HG03025 (cell line): ENCODE results near the gene IRF2.
A peak's percentile ranks its signal among the peaks of the same experiment; 100 is the strongest.

Experiments used
- ATAC-seq: cut with Tn5 transposase; IDR thresholded peaks from one replicate; pipeline ENCODE4 v1.9.1; 2021; ENCODE audit warnings: mild to moderate bottlenecking, moderate library complexity; ENCODE audit not compliant: unreplicated experiment, low FRiP score

IRF2 gene

GRCh38 chr4:184474263-184475095, at the start of gene IRF2:
Gene IRF2 (minus strand): TSS chr4:184474550. CDS start chr4:184429064, 45,486 bp downstream.
- peak; percentile 49 for ATAC-seq

- ATAC-seq, result no peak
Observed at GRCh38 chr4:184515606-184516005, 41.3 kb upstream of the IRF2 start.

GRCh38 chr4:184514121-184514988, 40.0 kb upstream of the IRF2 start:
- ATAC-seq, result peak; percentile 93

GRCh38 chr4:184513802-184514120, 39.4 kb upstream of the IRF2 start:
- peak; percentile 8 for ATAC-seq

- ATAC-seq, result no peak
Observed at GRCh38 chr4:184511156-184511555, 36.8 kb upstream of the IRF2 start.

GRCh38 chr4:184510401-184510800, 36.1 kb upstream of the IRF2 start:
- no peak for ATAC-seq

GRCh38 chr4:184506527-184507121, 32.3 kb upstream of the IRF2 start:
- peak; percentile 96 for ATAC-seq

GRCh38 chr4:184504385-184504784, 30.0 kb upstream of the IRF2 start:
- no peak for ATAC-seq

- no peak for ATAC-seq
Observed at GRCh38 chr4:184503869-184504300, 29.5 kb upstream of the IRF2 start.

GRCh38 chr4:184500748-184501589, 26.6 kb upstream of the IRF2 start:
- no peak for ATAC-seq

GRCh38 chr4:184499996-184500395, 25.6 kb upstream of the IRF2 start:
- no peak for ATAC-seq

GRCh38 chr4:184498598-184498997, 24.2 kb upstream of the IRF2 start:
- no peak for ATAC-seq

- no peak for ATAC-seq
Observed at GRCh38 chr4:184489771-184490170, 15.4 kb upstream of the IRF2 start.

GRCh38 chr4:184487503-184487902, 13.2 kb upstream of the IRF2 start:
- ATAC-seq, result no peak

GRCh38 chr4:184485279-184485678, 10.9 kb upstream of the IRF2 start:
- ATAC-seq, result no peak

GRCh38 chr4:184481544-184481943, 7.2 kb upstream of the IRF2 start:
- ATAC-seq, result no peak

GRCh38 chr4:184479516-184479950, 5.2 kb upstream of the IRF2 start:
- ATAC-seq, result no peak

- no peak for ATAC-seq
Observed at GRCh38 chr4:184477201-184477999, 3.0 kb upstream of the IRF2 start.

- ATAC-seq, result no peak
Observed at GRCh38 chr4:184476695-184477094, 2.3 kb upstream of the IRF2 start.
